B cell (primary cell): ENCODE measurements around the gene GUCY2D. TPM values are rescaled to one million over a fixed set of nuclear protein-coding genes. Genes with fewer than 3 reads are reported as not detected.

Source experiments
- ATAC-seq: fragments of 200-7000 bp; cut with Tn5 transposase; one replicate; pipeline ENCODE4 v1.10.0; 2021; ENCODE audit warnings: low read depth, mild to moderate bottlenecking, moderate number of reproducible peaks, moderate library complexity
- CTCF ChIA-PET: fragments of 350-600 bp; sonication (Branson Sonifier 250); formaldehyde crosslinking; loops from one replicate; lab custom pipeline; 2021; ENCODE audit warnings: antibody characterized with exemption, inconsistent platforms; lab: Charles Lee
- POLR2A ChIA-PET: fragments of 350-600 bp; sonication (Branson Sonifier 250); formaldehyde crosslinking; loops from one replicate; lab custom pipeline; 2021; ENCODE audit warnings: antibody characterized with exemption; lab: Charles Lee
- DNase-seq: peaks from one replicate; pipeline ENCODE4 v3.0.0; 2013
- H2AFZ ChIP-seq: 2 replicates; pipeline ENCODE4 v1.6.1; 2012; ENCODE audit warnings: mild to moderate bottlenecking, low read depth, low read length; ENCODE audit not compliant: insufficient read depth, poor library complexity, severe bottlenecking
- H3K27ac ChIP-seq, 2 donors: 1 replicate in 1 of 2; 2 replicates in 1 of 2; pipeline ENCODE4 v1.5.1; 2012 to 2013; ENCODE audit warnings: low read length in 2 of 2, mild to moderate bottlenecking in 2 of 2, moderate library complexity in 1 of 2
- H3K27me3 ChIP-seq, 4 experiments: fragments of 200-600 bp in 1 of 4; sonication (generic) in 1 of 4; replicated peaks in 1 of 4; 1 replicate in 2 of 4; 2 replicates in 2 of 4; pipeline versions ENCODE4 v1.6.1 to v1.7.0; 2013 to 2016; ENCODE audit warnings: low read length in 3 of 4, mild to moderate bottlenecking in 2 of 4, mixed read lengths in 1 of 4, moderate library complexity in 1 of 4; ENCODE audit not compliant: insufficient read depth in 4 of 4, control insufficient read depth in 3 of 4; ENCODE audit errors: control extremely low read depth in 1 of 4
- H3K36me3 ChIP-seq, 2 experiments: replicated peaks in 1 of 2; 1 replicate in 1 of 2; 2 replicates in 1 of 2; pipeline versions ENCODE4 v1.6.1 to v1.7.1; 2013; ENCODE audit warnings: low read length in 1 of 2; ENCODE audit not compliant: insufficient read depth in 2 of 2, control insufficient read depth in 1 of 2; ENCODE audit errors: control extremely low read depth in 1 of 2, extremely low read depth in 1 of 2
- H3K4me1 ChIP-seq, 2 donors: fragments of 200-600 bp in 1 of 2; sonication (generic) in 1 of 2; 1 replicate in 1 of 2; 2 replicates in 1 of 2; pipeline versions ENCODE4 v1.5.1 to v1.6.1; 2013 to 2017; ENCODE audit warnings: low read length in 2 of 2; ENCODE audit not compliant: control insufficient read depth in 2 of 2, insufficient read depth in 2 of 2
- H3K4me2 ChIP-seq: replicated peaks from 2 replicates; pipeline ENCODE3; 2012; ENCODE audit warnings: mild to moderate bottlenecking, low read depth, low read length; ENCODE audit not compliant: poor library complexity, severe bottlenecking
- H3K4me3 ChIP-seq, 5 experiments: fragments of 200-600 bp in 1 of 5; sonication (generic) in 1 of 5; 1 replicate in 3 of 5; 2 replicates in 2 of 5; pipeline versions ENCODE4 v1.5.1 to v1.7.0; 2011 to 2016; ENCODE audit warnings: low read length in 4 of 5, mild to moderate bottlenecking in 4 of 5, low read depth in 2 of 5, control low read depth in 1 of 5, moderate library complexity in 1 of 5; ENCODE audit not compliant: insufficient read depth in 1 of 5; ENCODE audit errors: control extremely low read depth in 1 of 5, extremely low read depth in 1 of 5
- H3K79me2 ChIP-seq: fragments of 200-600 bp; sonication (generic); one replicate; pipeline ENCODE4 v1.6.0; 2016; ENCODE audit warnings: low read length; ENCODE audit not compliant: control insufficient read depth, insufficient read depth
- H3K9ac ChIP-seq: fragments of 200-600 bp; sonication (generic); 2 replicates; pipeline ENCODE4 v1.6.1; 2017; ENCODE audit warnings: mild to moderate bottlenecking, low read length, moderate library complexity
- H3K9me3 ChIP-seq, 3 donors: one replicate each; pipeline versions ENCODE4 v1.6.1 to v1.7.1; 2013; ENCODE audit warnings: low read length in 2 of 3; ENCODE audit not compliant: control insufficient read depth in 2 of 3, insufficient read depth in 1 of 3; ENCODE audit errors: control extremely low read depth in 1 of 3
- H4K20me1 ChIP-seq: 2 replicates; pipeline ENCODE4 v1.6.0; 2012; ENCODE audit warnings: mild to moderate bottlenecking, low read length; ENCODE audit not compliant: insufficient read depth, control insufficient read depth, poor library complexity, severe bottlenecking
- H3K27ac Mint-ChIP-seq: one replicate; pipeline ENCODE4 v1.8.0; 2021; ENCODE audit warnings: mixed read lengths
- H3K27me3 Mint-ChIP-seq: one replicate; pipeline ENCODE4 v1.8.0; 2021; ENCODE audit warnings: mixed read lengths
- H3K4me1 Mint-ChIP-seq: one replicate; pipeline ENCODE4 v1.8.0; 2021; ENCODE audit warnings: mixed read lengths
- H3K4me3 Mint-ChIP-seq: one replicate; pipeline ENCODE4 v1.8.0; 2021; ENCODE audit warnings: mixed read lengths
- H3K9me3 Mint-ChIP-seq: one replicate; pipeline ENCODE4 v1.8.0; 2022; ENCODE audit warnings: mixed read lengths; ENCODE audit not compliant: insufficient read depth
- EZH2 ChIP-seq: IDR thresholded peaks from 2 replicates; pipeline ENCODE4 v1.6.1; 2012; ENCODE audit warnings: borderline replicate concordance, low read depth, mild to moderate bottlenecking, moderate library complexity, low read length; ENCODE audit not compliant: insufficient read depth, poor library complexity, severe bottlenecking
- WGBS: methylation state at CpG from one replicate; pipeline ENCODE4 v1.1.5; 2013; ENCODE audit warnings: missing lambda C conversion rate; ENCODE audit not compliant: insufficient coverage; 5-methylcytosine and 5-hydroxymethylcytosine counted together
- intact Hi-C: fragments of 100-400 bp; cut with micrococcal nuclease; formaldehyde crosslinking; loops from one replicate; pipeline ENCODE4 v1.10.0; 2022
- polyA plus RNA-seq: library from polyadenylated mRNA; depleted of rRNA; stranded (reverse); fragments of >200 nt; gene quantifications from 2 replicates; pipeline ENCODE4 v1.2.3, GENCODE V29; 2012
- total RNA-seq, 2 donors: library from RNA; stranded (reverse); fragments of 120-200 nt in 1 of 2; gene quantifications; 1 replicate in 1 of 2; 2 replicates in 1 of 2; pipeline versions ENCODE4 v1.2.3 to v1.2.4, GENCODE V29; 2013 to 2022
- TF ChIP-seq, protein P1 (sequence below): fragments of 200-600 bp; IDR thresholded peaks from one replicate; pipeline ENCODE4 v1.8.0; 2022; ENCODE audit warnings: antibody characterized with exemption, mild to moderate bottlenecking

The GUCY2D gene
- total and polyA plus RNA-seq, 2 donors (not counting 1 experiment from before 2014, with no cell fraction given), result not detected

DNA sequence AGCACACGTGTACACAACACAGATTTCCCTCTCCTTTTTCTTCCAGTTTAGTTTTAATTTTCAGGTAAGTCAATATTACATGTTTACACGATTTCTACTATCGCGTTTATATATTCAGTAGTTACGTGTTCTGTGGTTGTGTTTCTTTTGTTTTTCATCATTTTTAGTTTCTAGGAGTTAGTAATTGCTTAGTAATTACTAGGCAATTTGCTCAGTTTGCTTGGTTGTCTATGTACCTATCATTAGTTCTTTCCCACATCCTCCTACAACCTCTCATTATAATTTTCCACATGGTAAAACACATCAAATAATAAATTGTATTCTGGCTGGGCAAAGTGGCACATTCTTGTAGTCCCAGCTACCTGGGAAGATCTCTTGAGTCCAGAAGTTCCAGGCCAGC, 24.6 kb upstream of the GUCY2D start:
- Histone ChIP-seq H3K9ac (no peak overlapping the region), H4K20me1 (no peaks in the 10 kb centered on the region), H3K4me2 (no peak overlapping the region), H3K9me3 (peaks cover 2 to 25% (median 21%) of the 10 kb centered on the region in 3 donors), H3K4me3 (no peak overlapping the region), H3K27ac (no peak overlapping the region), H2AFZ (no peak overlapping the region), H3K79me2 (no peaks in the 10 kb centered on the region), H3K36me3 (no peaks in the 10 kb centered on the region), H3K4me1 (no peaks in the 10 kb centered on the region), H3K27me3 (no peaks in the 10 kb centered on the region)
- H3K4me3 Mint-ChIP-seq, result no peak overlapping the region
- no peak for TF ChIP-seq EZH2
- TF ChIP-seq, protein P1, sequence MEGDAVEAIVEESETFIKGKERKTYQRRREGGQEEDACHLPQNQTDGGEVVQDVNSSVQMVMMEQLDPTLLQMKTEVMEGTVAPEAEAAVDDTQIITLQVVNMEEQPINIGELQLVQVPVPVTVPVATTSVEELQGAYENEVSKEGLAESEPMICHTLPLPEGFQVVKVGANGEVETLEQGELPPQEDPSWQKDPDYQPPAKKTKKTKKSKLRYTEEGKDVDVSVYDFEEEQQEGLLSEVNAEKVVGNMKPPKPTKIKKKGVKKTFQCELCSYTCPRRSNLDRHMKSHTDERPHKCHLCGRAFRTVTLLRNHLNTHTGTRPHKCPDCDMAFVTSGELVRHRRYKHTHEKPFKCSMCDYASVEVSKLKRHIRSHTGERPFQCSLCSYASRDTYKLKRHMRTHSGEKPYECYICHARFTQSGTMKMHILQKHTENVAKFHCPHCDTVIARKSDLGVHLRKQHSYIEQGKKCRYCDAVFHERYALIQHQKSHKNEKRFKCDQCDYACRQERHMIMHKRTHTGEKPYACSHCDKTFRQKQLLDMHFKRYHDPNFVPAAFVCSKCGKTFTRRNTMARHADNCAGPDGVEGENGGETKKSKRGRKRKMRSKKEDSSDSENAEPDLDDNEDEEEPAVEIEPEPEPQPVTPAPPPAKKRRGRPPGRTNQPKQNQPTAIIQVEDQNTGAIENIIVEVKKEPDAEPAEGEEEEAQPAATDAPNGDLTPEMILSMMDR, result no peak
- H3K27ac Mint-ChIP-seq, result no peak overlapping the region
- ChIA-PET CTCF (interaction anchor here (1.4 kb wide), 1 partner anchor 11 kb away, joined by 6 read pairs; no protein-coding TSS in a partner anchor), POLR2A (interaction anchor here (0.7 to 1.0 kb wide), 2 partner anchors 65 to 1105 kb away, joined by 3 to 5 read pairs; no protein-coding TSS in a partner anchor)
- peaks cover 6% of the 10 kb centered on the region for H3K9me3 Mint-ChIP-seq
- intact Hi-C loops, result no loop called here
- no peak for DNase-seq
- WGBS, result no CpG with 5 or more reads among the region's 5 CpGs
- peaks cover 31% of the 10 kb centered on the region for H3K27me3 Mint-ChIP-seq
- no peaks in the 10 kb centered on the region for H3K4me1 Mint-ChIP-seq
- ATAC-seq, result no peak

DNA sequence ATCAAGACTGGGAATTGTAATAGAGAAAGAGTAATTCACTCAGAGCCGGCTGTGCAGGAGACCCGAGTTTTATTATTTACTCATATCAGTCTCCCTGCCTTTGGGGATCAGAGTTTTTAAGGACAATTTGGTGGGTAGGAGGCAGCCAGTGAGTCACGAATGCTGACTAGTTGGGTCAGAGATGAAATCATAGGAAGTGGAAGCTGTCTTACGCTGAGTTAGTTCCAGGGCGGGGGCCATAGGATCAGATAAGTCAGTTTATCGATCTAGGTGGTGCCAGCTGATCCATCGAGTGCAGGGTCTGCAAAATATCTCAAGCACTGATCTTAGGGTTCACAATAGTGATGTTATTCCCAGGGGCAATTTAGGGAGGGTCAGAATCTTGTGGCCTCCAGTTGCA, 20.2 kb upstream of the GUCY2D start:
- ChIA-PET CTCF (interaction anchor here (5.9 to 9.8 kb wide), 3 partner anchors 70 to 118 kb away, joined by 51 to 284 read pairs (median 131); partner anchors contain the start of gene RNF227), POLR2A (no interaction called here)
- Mint-ChIP-seq H3K27ac (no peak overlapping the region), H3K4me3 (no peak overlapping the region), H3K9me3 (no peaks in the 10 kb centered on the region), H3K4me1 (no peaks in the 10 kb centered on the region), H3K27me3 (peaks cover 38% of the 10 kb centered on the region)
- Histone ChIP-seq H3K36me3 (no peaks in the 10 kb centered on the region), H2AFZ (no peak overlapping the region), H3K9me3 (no peaks in the 10 kb centered on the region), H4K20me1 (no peaks in the 10 kb centered on the region), H3K27ac (no peak overlapping the region), H3K79me2 (no peaks in the 10 kb centered on the region), H3K4me1 (no peaks in the 10 kb centered on the region), H3K4me3 (no peak overlapping the region), H3K9ac (no peak overlapping the region), H3K4me2 (no peak overlapping the region), H3K27me3 (peaks cover 0 to 4% (median 0%) of the 10 kb centered on the region in 4 experiments)
- intact Hi-C loops, result no loop called here
- no peak for TF ChIP-seq EZH2
- TF ChIP-seq, protein P1, result no peak
- WGBS, result 91% methylated on average over 5 of the region's 7 CpGs
- DNase-seq, result no peak
- ATAC-seq, result no peak
